Activated CD4-positive, alpha-beta T cell treated with anti-CD3 and anti-CD28 coated beads, Interleukin-10, Interleukin-2, amounts not matched to agents 100 ng/mL and 50 ng/mL, durations not matched to agents 16 hours and 8 hours (primary cell): ENCODE measurements around the gene WIPF2.
A peak's percentile ranks its signal among the peaks of the same experiment; 100 is the strongest.

Source experiments
- DNase-seq: peaks from one replicate; pipeline ENCODE4 v3.0.0-alpha.2; 2020

The WIPF2 gene

DNA sequence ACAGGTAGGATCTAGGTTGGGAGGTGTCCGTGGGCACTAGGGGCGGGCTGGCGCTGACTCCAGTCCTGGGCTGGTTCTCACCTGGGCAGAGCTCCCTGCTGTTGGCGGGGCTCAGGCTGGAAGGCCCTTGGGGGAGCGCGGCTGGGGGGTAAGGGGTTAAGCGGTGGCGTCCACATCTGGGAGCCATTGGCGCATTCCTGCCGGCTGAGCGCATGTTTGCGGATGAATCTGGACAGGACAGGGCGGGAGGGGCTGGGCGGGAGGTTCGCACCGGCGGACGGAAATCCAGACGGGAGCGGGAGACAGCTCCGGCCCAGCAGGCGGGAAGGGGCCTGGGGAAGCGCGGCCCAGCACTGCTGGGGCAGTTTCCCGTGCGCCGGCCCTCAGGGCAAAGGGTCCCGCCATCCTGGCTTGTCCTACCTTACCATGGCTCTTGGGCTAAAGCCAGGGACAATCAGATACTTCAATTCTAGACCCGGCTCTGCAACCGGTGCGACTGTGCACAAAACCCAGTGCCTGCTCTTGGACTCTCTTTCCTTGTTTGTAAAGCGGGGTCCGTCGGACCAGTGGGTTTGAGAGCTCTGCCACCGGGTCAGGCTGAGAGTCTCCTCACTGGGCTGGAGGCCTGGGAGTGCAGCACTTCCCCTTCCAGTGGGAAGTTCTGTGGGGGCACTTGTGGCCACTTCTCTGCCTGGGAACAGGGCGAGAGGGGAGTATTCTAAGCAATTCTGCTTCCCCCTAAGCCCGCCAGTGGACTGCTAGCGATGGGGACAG, 97.7 kb downstream of the WIPF2 start:
- no peak for DNase-seq

DNA sequence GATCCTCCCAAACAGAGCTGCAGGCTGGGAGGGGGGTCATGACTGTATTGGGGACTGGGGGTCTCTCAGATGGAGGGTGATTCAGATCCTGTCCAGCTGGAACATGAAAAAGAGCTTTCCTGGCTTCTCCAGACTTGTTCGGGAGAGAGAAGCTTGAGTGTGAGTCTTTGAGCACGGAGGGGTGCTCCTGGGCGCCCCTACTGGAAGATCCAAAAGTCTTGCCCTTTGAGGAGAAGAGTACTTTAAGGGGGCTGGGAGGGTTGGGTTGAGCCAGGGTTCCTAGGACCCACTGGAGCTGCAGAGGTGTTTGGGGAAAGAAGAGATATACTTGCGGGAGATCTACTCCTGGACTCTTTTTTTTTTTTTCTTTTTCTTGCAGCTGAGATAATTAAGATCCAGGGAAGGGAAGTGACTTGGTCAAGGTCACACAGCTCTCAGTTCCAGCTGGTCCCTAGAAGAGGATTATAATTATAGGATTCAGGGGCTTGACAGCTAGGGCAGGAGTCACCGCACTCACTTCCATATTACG, 98.3 kb downstream of the WIPF2 start:
- DNase-seq, result peak; percentile 60

DNA sequence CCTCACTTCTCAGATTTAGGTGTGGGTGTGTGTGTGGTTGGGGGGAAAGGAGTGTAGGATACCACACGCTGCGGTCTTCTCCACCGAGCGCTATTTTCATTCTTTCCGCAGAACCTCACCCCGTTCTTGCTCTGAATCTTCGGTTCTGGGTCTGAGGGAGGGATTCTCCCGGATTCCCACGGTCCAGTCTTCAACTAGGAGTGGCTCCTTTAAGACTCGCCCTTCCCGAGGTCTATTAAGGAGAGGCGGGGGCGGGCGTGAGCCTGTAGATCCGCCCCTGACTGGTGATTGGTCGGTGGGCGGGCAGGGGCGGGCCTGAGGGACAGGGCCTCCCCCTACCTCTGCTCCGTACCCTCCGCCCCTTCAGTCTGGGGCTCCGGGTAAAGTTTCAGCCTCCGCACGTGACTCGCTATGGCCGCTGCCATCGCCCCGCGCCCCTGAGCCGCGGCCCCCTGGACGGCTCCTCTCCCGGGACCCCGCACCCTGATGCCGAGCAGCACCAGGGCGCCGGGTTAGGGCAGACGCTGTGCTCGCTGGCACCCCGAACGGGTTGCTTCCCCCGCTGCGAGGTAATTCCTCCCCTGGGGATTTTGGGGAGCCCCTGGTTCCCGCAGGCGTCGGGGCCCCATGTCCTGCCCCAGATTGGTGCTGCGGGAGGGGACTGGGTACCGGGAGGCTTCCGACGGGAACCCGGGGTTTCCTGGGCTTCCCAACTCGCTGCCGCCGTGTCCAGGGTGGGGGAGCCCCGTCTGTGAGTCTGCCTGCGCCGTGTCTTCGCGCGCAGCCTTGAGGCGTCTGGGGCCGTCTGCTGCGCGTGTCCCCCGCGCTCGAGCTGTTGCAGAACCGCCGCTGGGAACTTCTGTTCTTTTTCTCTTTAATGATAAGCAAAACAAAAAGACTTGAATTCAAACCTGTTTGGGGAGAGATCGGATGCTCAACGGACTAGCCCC, 99.1 kb downstream of the WIPF2 start:
- peak; percentile 96 for DNase-seq

DNA sequence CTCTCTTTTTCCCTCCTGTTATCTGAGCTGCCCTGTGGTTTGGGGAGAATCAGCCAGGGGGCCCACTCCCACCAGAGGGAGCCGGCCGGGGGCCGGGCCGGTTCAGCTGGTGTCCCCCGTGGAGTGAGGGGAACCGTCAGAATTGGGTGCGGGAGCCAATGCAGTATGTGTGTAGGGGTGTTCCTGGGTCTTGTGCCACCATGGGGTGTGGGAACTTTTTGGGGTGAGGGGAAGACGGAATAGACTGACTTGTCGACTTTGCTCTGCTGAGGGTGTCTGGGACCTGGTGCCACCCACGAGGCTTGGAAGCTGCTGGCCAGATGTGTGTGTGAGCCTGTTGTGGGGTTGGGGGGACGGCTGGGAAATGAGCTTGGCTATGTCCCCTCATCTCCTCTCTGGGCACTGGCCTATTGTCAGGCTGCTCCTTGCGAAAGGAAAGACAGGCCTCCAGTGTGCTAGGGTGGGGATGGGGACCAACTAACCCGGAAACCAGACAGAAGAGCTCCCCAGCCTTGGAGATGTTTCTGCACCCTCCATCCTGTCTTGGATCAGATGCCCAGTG, 99.8 kb downstream of the WIPF2 start:
- DNase-seq, result peak; percentile 27

DNA sequence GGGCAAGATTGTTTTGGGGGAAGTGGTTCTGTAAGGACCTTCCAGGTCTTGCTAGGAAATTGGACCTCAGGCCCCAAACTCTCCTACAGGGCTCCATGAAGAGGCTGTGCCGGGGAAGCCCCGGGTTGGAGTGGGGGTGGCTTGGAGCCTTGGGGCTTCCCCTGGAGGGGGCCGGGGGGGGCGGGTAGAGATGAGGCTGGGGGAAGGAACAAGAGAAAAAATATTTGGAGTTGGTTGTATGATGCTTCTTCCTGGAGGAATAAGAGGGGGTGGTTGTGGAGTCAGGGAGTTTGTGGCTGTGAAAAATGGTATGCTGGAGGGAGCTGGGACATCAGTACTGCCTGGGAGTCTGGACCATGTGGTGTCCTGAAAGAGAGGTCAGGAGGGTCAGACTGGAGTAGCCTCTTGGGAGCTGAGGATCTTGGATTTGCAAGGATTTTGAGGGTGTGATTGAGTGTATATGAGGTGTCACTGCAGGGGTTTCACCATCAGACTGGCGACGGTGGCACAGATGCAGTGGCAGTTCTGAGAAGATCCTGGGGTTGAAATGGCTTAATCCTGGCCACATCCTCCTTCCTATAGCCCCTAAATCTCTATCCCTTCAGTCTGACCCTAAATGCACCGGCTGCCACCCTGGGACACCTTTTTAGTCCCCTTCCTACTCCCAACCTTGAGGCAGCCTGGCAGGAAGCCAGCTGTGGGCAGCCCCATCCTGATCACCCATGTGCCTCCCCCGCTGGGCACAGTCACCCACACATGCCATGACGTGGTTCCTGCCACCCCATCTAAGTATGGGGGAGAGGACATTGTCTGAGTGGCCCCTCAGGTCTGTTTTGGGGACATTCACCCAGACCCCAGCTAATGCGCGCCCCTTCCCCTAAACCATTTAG, 100.8 kb downstream of the WIPF2 start:
- DNase-seq, result peak; percentile 79

- peak; percentile 41 for DNase-seq
Observed at GRCh38 chr17:40320756-40321523, 101.8 kb downstream of the WIPF2 start.

GRCh38 chr17:40321524-40321929, 102.4 kb downstream of the WIPF2 start:
- no peak for DNase-seq

DNA sequence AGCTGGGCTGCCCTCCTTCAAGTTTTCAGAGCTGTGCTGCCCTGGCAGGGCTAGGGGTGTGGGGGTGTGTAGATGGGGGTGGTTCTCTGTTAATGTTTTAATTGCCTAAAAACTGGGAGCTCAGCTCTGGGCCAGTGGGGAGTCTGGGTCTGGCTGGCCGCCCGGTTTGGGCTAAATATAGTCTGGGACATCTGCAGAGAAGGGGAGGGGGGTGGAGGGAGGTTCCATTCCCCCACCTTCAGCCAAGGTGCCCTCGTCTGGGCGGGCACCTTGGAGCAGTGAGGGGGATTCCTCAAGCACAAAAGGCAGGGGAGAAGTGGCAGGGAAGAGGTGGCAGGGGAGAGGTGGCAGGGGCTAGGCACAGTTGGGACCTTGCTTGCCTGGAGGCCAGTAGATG, 102.9 kb downstream of the WIPF2 start:
- DNase-seq, result no peak

GRCh38 chr17:40322358-40323315, 103.5 kb downstream of the WIPF2 start:
- DNase-seq, result peak; percentile 93

- DNase-seq, result peak; percentile 69
Observed at GRCh38 chr17:40323391-40324381, 104.6 kb downstream of the WIPF2 start.

GRCh38 chr17:40325156-40326013, 106.3 kb downstream of the WIPF2 start:
- peak; percentile 58 for DNase-seq

DNA sequence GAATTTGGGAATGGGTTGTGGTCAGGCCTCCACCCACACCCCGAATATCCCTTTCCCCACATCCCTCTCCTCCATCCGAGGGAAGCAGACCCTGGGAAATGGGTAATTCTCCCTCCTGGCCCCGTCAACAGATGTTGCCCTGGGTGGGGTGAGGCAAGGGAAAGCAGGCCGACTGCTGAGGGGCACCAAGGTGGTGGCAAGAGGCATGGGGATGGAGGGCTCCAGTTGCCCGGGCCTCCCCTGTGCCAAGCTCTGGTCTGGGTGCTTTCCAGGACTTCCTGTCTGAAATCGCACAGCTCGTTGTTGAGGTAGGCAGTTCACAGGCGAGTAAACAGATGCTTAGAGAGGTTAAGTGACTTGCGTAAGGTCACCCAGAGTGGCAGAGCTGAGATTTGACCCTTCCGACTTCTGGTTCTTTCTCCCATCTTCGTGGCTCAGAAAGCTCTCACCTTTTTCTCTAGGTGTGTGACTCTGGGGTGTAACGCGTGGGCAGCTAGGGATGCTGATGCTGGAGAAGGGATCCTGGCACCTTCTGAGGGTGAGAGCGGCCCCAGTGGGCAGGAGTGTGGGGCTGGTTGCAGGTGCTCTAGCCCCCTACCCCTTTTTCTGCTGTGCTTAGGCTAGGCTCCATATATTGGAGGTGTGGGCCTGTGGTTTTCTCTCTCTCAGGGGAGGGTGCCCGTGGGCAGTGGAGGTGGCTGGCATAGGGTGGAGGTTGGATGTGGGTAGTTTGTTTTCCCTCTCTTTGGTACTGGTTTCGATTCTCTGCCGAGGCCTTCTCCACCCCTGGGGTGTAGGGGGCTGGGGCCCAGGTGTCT, 107.1 kb downstream of the WIPF2 start:
- peak; percentile 79 for DNase-seq

GRCh38 chr17:40326832-40327199, 107.7 kb downstream of the WIPF2 start:
- DNase-seq, result no peak

DNA sequence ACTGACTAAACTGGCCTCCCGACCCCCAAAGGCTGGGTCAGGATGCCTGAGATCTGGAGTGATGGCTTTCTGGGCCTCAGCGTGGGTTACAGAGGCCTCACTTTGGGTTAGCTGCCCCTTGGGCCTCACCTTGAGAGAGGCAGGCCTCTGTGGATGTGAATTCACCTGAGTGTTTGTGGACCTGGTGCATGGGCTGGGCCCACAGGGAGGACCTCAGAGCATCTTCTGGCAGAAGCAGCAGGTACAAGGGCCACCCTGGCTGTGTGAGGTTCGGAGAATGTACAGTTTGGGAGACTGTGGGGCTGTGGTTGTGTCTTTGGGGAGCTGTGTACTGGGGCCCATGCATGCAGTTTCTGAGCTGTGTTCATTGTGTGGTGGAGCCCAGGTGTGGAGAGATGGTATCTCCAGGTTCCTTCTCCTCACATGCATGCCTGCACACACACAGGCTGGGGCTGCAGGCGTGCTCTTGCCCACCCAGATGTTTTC, 108.2 kb downstream of the WIPF2 start:
- DNase-seq, result no peak

DNA sequence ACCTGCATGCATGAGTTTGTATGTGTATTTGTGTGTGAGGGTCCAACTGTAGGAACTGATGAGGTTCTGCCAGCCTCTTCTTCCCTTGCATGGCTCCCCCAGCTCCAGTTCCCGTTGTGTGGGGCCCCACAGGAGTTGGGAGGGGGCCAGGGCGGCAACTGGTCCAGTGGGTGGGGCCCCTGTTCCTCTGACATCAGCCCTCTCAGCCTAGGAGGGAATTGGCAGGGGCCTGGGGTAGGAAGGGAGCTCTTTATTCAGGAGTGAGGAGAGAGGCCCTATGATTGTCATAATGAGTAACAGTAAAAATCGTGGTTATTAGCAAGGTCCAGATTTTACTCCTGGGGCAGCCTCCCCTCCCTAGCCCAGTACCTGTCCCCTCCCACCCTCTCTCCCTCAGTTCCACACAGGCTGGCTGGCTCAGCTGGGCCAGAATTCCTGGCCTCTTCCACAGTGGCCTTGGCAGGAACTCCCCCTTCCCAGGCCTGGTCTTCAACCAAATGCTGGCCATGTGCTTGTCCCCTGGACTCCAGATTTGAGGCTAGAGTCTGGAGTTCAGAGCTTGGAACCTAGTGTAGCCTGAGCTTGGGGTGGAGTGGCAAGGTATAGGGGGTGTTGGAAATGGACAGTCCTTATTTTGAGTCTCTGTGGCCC, 108.8 kb downstream of the WIPF2 start:
- DNase-seq, result no peak

DNA sequence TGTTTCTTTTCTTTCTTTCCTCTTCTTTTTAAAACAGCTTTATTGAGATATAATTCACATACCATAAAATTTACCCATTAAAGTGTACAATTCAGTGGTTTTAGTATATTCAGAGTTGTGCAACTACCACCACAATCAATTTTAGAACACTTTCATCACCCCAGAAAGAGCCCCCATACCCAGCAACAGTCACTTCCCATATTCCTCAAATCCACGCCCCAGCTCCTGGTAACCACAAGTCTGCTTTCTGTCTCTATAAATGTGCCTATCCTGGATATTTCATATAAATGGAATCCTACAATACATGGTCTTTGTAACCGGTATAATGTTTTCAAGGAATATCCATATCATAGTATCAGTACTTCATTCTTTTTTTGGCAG, 109.3 kb downstream of the WIPF2 start:
- no peak for DNase-seq
